NCI-H2196 treated with DMSO at 0.1 percent for 48 hours (cell line): ENCODE results near the gene ERP27.

Experiments
- DNase-seq: peaks from one replicate; lab custom pipeline; 2025; ENCODE audit not compliant: unreplicated experiment; lab: John Stamatoyannopoulos, UW

ERP27 gene

GRCh38 chr12:14904854-14905253 lies 33.5 kb downstream of the ERP27 start:
- DNase-seq = no peak

GRCh38 chr12:14903386-14904098 lies 34.8 kb downstream of the ERP27 start:
- no peak for DNase-seq

- DNase-seq = no peak
Observed at GRCh38 chr12:14902465-14902864, 35.9 kb downstream of the ERP27 start.

GRCh38 chr12:14901228-14901562 lies 37.1 kb downstream of the ERP27 start:
- no peak for DNase-seq

GRCh38 chr12:14900521-14901227 lies 37.7 kb downstream of the ERP27 start:
- DNase-seq = no peak

GRCh38 chr12:14896521-14897169 lies 41.7 kb downstream of the ERP27 start:
- no peak for DNase-seq

GRCh38 chr12:14893506-14894250 lies 44.7 kb downstream of the ERP27 start:
- DNase-seq = no peak

- no peak for DNase-seq
Observed at GRCh38 chr12:14892726-14893505, 45.4 kb downstream of the ERP27 start.

GRCh38 chr12:14890701-14891100 lies 47.6 kb downstream of the ERP27 start:
- DNase-seq = no peak

GRCh38 chr12:14886271-14886670 lies 52.1 kb downstream of the ERP27 start:
- no peak for DNase-seq

- DNase-seq = no peak
Observed at GRCh38 chr12:14885718-14886221, 52.6 kb downstream of the ERP27 start, which contains the start of gene MGP. Gene MGP (minus strand): TSS chr12:14885854. CDS start chr12:14885791, 63 bp downstream.

- DNase-seq = no peak
Observed at GRCh38 chr12:14884458-14884878, 53.9 kb downstream of the ERP27 start.

GRCh38 chr12:14883686-14884085 lies 54.7 kb downstream of the ERP27 start:
- no peak for DNase-seq

- no peak for DNase-seq
Observed at GRCh38 chr12:14880890-14881453, 57.4 kb downstream of the ERP27 start.

- DNase-seq = no peak
Observed at GRCh38 chr12:14879222-14879933, 59.0 kb downstream of the ERP27 start.

GRCh38 chr12:14878488-14878887 lies 59.8 kb downstream of the ERP27 start:
- DNase-seq = no peak

GRCh38 chr12:14876833-14877232 lies 61.5 kb downstream of the ERP27 start:
- DNase-seq = no peak

GRCh38 chr12:14874882-14875281 lies 63.5 kb downstream of the ERP27 start:
- DNase-seq = no peak

GRCh38 chr12:14873440-14874185 lies 64.7 kb downstream of the ERP27 start:
- no peak for DNase-seq
